Stimulated activated naive CD8-positive, alpha-beta T cell treated with anti-CD3 and anti-CD28 coated beads, Interleukin-15, Interleukin-2, amounts not matched to agents 100 U/mL and 50 U/mL, for 24 hours (primary cell): ENCODE measurements around the gene PACSIN1.

Source experiments
- ATAC-seq: fragments of 150-1000 bp; cut with Tn5 transposase; one replicate; pipeline ENCODE4 v1.10.0; 2021
- DNase-seq: peaks from one replicate; pipeline ENCODE4 v3.0.0; 2021

PACSIN1 gene

DNA sequence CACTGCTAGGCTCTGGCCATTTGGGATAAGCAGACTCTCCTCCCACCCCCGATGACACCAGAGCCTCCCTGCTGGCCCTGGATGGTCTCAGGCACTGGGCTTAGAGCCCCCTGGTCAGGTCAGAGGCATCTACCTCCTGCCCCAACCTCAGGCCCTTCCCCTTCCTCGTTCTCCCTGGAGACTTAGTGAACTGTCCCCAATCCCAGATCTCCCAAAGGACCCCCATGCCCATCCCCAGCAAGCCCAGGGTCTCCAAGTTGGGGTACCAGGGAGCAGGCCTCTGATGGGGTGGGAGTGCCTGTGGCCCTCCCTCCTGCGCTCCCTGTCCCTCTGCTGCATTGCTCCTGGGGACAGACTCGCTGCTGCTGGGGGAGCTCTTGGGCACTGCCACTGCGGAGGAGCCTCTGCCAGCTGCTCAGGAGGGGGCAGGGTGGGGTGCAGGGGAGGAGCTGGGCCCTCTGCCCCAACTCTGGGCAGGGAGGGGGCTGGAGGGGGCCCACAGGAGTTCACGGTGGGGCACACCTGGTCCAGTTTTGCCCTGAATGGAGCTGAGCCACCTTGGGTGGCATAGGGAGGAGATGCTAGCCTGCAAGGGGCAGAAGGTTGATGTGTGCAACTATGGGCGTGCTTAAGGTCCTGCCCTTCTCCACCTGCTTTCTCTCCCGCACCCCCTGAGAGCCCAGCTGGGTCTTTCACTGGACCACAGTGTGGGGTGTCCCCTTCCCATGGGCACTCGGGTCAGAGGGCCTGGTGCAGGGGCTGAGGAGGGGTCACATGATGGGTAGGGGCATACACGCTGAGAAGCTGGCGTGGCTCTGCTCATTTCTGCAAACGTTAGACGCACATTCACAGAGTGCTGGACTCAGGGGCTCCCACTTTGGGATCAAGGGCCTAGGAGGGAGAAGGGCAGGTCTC lies 49.9 kb downstream of the PACSIN1 start:
- no peak for ATAC-seq

DNA sequence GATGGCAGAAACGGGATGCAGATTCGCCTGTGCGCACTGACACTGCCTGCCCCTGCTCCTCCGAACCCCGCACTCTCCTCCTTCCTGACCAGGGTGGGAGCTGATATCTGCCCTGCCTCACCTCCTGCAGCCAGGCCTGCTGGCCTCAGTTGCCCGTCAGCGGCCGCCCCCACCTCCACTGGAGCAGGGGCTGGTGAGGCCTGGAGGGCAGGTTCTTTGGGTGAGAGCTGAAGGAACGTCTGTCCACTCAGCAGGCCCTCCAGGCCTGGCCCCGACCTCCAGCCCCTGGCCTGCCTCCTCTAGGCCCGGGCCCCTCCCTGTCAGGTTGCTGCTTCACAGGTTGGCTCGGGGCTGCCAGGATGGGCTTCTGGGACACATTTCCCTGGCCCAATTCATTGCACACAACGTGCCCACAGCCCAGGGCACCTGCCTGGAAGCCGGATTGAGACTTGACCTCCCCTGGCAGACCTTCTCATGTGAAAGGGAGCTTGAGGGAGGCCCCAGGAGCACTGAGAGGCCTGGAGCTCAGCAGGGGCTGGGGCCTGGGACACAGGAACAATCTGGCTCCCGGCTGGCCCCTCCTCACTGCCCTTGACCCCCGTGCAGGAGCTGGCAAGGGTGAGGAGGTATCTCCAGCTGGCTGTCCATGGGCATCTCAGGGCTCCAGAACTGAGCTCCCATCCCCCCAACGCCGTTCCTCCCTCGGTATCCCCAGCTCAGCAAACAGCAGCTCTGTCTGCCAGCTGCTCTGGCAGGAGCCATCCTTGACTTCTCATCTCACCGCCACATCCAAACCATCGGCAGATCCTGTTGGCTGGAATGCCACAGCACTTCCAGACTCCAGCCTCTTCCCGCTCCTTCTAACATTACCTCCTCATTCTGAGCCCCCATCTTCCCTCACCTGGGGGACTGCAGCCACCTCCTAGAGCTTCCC lies 50.8 kb downstream of the PACSIN1 start:
- DNase-seq: no peak
- no peak for ATAC-seq

More for the DNA sequence above, 49.9 kb downstream of the PACSIN1 start:
- DNase-seq: no peak

DNA sequence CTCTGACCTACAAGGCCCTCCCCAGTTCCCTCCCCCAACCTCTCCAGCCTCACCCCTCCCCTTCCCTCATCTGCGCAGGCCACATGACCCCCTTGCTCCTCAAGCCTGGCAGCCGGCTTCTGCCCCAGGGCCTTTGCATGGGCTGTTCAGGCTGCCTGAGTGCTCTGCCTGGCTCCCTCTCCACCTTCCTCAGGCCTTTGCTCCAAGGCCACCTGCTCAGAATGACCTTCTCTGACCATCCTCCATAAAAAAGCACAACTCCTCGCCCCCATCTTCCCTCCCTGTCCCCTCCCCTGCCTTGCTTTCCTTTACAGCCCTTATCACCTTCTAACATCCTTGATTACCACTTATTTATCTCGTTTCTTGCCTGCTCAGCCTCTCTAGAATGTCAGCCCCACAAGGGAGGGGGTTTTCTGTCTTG lies 51.6 kb downstream of the PACSIN1 start:
- no peak for DNase-seq

DNA sequence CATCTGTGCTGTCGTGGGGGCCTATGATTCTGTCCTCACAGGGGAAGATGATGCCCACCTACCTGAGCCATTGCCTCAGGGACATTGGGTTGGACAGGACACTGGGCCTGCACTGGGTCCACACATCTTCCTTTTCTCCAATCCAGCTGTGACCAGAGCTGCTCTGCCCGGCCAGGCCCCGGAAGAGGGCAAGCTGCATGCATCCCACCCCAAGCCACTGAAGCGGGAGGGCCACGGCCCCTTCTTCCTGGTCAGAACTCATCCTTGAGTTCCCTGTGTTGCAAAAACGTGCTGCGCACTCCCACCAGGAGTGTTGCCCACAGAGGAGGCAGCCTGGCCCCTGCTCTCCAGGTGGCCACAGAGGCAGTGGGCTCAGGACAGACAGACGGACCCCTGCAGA lies 52.1 kb downstream of the PACSIN1 start:
- ATAC-seq (no peak), DNase-seq (no peak)

More for the DNA sequence above, 51.6 kb downstream of the PACSIN1 start:
- no peak for ATAC-seq

DNA sequence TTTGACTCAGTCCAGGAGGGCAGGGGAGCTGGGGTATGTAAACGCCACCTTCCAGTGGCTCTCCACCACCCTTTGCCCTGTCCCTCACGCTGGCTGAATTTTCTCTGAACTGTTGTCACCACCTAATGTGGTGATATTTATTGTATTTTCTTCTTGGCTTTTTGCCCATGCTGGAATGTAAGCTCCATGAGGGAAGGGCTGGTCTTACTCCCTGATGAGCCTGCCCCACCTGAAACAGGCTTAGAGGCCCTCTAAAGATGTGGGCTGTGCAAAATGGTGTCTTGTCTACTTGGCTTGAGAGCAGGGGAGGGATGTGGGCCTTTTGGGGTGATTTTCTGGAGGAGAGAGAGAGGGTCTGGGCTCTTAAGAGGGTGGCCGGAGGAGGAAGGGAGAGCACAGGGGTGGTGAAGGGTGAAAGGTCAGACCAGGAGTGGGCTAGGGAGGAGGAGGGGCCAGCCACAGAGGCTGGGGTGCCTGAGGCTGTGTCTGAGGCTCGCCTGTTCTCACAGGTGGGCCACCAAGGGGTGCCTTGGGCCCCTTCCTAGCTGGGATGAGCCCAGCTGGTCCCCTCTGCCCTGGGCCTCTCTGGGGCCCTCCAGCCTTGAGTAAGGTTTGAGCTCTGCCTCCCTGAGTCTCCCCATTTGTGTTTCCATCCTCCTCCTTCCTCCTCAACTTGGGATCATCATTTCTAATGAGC lies 52.9 kb downstream of the PACSIN1 start:
- ATAC-seq: no peak
- DNase-seq: no peak

DNA sequence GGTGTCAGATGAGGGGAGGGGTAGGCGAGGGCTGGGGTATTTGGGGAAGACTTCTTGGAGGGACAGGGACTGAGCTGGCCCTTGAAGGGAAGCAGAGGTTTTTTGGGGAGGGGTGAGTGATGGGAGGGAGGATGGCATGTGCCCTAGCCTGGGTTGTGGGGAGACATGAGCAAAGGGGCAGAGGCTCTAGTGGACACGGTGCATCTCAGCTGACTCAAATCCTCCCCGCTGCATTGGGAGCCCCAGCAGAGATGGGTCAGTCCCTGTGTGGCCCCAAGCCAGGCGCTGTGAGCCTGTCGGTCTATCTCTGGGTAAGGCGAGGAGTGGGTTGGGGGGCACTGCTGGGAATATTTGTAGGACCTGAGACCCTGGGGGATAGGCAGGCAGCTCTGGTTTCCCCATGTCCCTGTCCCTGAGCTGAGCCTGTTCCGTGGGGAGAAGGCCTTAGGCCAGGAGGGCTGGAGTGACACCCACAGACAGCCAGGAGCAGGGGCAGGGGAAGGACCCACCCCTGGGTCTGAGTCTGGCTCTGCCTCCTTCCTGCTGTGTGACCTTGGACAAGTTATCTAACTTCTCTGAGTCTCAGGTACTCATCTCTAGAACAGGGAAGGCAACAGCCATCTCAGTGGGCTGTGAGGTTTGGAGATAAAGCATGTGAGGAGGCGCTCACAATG lies 54.2 kb downstream of the PACSIN1 start:
- ATAC-seq (no peak), DNase-seq (no peak)

DNA sequence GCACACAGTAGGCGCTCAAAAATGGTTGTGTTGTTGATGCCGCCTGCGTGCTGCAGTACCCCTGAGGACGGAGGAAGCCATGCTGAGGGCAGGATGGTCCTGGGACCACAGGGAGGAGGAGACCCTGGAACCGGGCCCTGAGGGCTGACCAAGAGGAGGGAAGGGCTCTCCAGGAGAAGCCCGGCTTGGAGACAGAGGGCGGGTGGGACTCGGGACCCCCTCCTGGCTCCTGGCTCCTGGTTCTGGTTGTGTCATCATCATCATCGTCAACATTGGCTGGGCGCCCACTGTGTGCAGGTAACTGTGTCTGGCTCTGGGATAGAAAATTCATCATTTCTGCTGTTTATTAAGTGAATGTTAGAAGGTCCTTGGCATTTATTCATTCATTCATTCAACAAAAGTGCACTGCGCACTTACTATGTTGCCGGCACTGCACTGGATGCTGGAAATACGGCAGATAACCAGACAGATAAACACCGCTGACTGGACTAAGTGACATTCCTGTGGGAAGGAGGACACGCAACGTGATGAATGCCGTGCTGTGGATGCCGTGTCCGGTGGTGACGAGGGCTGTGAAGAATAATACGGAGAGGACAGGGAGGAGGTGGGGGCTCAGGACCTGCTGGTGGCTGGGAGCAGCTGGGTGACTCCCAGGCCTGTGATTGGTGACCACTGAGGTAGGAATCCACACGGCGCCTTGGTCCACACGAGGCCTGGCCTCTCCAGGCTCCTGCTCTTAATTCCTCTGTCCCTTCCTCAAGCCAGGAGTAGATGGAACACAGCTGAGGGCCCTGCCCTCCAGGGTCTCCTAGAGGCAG lies 55.0 kb downstream of the PACSIN1 start:
- ATAC-seq (no peak), DNase-seq (no peak)

DNA sequence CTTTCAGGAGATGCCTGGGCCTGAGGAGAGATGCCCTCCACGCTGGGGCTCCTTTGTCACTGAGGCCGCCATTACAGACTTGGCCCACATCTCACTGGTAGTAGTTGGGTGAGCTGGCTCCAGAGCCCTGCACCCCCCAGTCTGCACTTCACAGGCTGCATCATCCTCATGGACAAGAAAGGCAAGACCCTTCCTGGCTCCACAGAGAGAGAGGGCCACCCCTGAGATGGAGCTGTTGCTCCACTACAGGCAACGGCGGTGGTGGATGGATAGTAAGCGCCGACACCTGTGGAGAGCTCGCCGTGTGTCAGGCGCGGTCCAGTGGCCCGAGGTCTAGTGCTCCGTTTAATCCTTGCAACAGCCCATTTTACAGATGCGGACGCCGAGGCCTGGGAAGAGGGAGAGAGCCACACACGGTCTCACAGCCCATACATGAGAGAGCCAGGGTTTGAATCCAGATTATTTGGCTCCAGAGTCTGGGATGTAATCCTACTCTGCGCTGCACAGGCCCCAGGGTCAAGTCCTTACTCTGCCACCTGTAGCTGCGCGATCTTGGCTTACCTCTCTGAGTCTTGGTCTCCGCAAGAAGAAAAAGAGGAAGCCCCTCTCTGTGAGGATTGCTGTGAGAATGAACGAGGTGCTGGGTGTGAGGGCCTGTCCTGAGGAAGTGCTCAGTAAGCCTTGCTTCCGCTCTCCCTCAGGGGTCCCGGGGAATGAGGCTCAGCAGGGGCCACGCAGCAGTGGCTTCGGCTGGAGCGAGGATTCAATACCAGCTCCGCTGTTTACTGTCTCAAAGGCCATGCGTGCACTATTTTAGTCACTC lies 55.8 kb downstream of the PACSIN1 start:
- no peak for DNase-seq
- ATAC-seq: no peak

DNA sequence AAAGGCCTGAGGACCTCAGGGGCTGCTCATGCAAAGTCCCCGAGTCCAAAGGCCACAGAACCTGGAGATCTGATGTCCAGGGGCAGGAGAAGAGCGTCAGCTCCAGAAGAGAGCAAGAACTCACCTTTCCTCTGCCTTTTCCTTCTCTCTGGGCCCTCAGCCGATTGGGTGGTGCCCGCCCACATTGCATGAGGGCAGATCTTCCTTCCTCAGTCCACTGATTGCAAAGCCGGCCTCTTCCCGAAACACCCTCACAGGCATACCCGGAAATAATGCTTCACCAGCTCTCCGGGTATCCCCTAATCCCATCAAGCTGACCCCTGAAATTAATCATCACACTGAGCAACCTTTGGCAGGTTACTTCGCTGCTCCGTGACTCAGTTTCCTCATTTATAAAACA lies 56.9 kb downstream of the PACSIN1 start:
- DNase-seq: no peak
- ATAC-seq: no peak

DNA sequence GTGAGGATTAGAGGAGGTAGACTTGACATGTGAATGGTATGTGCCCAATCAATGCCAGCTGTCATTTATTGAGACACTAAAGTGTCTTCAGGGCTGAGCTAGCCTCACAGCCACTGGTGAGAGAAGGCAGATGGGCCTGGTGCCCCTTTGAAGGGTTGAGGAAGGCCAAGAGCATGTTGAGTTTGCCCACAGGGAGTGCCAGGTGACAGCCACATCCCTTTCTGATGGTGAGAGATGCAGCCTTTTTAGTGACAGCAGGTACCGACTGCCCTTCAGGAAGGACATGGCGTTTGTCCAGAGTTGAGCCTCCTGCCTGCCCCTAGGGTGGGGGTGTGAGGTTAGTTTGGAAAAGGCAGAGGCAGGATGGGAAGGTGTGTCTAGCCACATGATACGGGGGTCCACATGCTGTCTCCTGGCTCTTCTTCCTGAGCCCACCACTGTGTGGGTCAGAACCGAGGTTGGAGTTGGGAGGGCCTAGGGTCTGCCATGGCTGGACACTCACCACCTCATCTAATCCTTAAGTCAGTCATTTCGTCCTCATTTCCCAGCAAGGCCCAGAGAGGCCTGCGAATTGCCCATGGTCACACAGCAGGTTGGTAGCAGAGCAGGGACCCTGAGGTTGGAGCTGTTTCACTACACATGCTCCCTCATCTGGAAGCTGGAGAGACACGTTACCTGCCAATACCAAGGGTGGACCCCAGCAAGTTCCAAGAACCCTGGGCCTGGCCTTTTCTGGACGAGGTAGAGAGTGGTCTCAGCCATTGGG lies 57.7 kb downstream of the PACSIN1 start:
- DNase-seq: no peak
- no peak for ATAC-seq

DNA sequence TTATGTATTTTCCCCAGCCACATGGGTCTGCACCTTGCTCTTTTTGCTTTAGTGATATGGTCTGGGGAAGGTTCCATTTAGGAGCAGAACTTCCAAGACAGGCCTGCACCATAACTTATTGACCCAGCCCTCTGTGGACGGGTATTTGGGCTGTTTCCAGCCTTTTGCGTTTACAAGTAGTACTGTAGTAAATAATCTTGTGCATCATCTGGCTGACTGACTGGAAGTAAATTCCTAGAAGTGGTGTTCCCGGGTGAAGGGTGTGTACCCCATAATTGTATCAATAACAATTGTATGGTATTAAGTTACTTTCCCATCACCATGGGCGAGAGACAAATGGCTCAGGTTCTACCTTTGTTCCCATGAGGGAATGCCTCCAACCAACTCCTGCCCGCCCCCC lies 58.6 kb downstream of the PACSIN1 start:
- no peak for ATAC-seq
- DNase-seq: no peak

DNA sequence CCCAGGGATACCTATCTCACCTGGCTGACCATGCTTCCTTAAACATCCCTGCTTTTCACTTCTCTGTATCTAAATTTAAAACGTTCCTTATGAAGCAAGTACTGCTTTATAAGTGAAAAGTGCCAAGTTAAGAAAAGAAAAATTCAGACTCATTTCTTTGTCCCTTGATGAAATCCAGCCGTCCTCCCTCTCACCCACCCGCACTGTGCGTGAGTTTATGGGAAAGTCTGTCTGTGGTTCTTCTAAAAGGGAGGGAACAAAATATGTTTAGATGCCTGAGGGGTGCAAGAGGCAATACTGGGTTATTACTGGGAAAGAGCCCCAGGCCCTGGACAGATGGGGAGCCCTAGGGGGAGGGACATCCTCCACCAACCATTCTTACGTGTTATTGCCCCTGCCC lies 59.1 kb downstream of the PACSIN1 start:
- no peak for DNase-seq
- no peak for ATAC-seq

DNA sequence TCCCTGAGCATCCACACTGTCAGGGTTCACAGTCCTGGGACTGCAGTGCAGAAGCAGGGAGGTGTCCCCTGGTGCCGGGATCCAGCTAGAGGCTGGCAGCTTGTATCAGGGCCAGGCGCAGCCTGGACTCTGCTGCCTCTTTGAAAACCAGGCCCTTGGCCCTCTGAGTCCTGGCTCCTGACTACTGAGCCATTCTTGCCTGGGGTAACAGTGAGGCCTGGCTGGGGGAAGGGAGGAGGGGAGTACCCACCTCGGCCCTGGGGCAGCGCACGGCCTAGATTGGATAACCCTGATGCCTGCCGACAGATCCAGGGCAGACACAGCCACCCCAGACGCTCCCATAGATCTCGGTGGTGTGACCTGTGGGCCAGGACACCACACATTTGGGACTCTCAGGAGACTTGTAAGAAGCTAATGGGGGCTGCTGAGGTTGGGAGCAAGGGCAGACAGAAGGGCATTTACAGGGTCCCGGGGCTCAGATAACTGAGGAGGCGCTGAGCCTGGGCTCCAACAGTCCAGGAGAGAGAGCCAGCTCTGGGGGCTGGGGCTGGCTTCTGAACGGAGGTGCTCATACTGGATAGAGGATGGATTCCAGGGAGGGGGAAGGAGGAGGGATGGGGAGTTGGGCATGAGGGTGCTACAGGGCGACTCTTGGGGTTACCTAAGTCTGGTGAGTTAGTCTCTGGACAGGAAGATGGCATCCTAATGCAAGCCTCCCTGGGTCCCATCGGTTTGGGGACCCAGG lies 59.7 kb downstream of the PACSIN1 start:
- ATAC-seq (no peak), DNase-seq (no peak)

DNA sequence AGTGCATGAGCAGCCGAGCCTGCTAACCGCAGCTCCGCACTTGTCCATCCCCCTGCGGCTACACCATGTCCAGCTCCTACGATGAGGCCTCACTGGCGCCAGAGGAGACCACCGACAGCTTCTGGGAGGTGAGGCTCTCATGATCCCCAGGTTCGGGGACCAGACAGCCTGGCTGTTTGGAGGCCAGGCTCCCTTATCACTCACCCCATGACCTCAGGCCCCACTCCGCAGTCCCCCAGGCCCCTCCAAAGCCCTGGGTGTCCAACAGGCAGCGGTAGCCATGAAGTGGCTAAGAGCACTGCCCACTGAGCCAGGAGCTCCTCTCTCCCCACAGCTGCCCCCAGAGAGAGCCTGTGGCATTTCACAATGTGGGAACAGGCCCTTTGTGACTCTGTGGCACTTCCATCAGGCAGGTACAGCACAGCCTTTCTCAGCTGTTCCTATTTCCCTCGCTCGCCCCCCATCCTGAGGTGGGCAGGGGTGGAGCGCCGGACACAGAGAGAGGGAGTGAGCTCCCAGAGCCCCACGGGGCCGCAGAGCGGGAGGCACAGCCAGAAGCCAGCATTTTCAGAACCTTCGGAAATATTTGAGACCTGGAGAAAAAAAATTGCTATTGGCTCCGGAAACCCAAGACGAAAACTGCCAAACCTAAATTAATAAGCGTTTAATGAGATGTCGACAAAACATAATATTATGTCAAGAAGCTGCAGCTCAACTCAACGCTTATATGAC lies 60.5 kb downstream of the PACSIN1 start:
- ATAC-seq (no peak), DNase-seq (no peak)

DNA sequence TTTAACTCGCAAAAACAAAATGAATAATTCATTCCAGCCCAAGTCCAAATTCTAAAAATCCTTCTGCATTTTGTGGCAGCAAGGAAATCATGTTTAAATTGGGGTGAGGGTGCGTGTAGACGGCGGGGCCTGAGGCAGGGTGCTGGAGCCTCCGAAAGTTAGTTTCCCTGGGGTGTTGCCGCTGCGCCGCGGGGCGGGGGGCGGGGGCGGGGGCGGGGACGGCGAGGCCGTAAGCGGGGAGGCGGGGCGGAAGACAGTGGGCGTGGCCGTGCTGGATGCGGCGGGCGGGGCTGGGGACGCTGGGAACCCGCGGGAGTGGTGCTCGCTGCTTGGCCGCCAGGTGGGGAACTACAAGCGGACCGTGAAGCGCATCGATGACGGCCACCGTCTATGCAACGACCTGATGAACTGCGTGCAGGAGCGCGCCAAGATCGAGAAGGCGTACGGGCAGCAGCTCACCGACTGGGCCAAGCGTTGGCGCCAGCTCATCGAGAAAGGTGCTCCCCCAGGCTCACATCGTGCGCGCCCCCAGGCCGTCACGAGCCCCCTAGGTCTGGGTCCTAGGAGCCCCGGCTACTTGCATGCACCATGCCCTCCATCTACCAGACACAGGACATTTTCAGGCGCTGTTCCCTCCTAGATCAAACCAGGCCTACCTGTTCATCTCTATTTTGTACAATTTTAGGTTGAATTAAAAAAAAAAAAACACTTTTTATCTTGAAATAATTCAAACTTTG lies 61.3 kb downstream of the PACSIN1 start:
- ATAC-seq (peak; percentile 95), DNase-seq (peak; percentile 98)

DNA sequence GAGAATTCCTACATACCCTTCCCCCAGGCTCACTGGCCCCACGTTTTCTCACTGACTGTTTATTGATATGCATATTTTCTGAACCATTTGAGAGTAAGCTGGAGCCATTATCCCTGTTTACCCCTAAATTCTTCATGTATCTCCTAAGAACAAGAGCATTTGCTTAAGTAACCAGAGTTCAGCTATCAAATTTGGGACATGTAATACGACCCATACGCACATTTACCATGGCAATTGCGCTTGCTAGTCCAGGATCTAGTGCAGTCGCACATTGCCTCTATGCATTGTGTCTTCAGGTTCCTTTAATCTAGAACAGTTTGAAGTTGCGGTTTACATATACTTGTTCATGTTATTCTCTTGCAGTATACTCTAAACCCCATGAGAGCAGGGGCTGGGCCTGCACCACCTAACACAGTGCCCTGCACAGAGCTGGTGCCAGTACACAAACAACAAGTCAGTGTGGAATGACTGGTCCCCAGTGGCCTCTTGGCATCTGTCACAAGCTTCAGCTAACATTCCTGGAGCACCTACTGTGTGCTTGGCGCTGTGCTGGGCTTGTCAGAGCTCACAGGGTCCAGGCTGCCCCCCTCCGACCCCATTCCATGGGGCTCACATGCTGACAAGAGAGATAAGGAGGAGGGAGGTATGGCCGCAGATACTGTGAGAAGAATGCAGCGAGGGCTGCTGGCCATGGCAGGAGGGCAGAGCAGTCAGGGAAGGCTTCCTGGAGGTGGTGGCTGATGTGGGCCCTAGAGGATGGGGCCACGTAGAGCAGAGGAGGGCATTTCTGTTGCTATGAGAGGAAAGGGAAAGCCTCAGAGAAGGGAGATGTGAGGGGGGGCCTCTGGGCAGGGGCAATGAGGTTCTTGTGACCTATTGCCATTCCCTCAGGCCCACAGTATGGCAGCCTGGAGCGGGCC lies 62.1 kb downstream of the PACSIN1 start:
- no peak for ATAC-seq
- no peak for DNase-seq
